Kidney epithelial cell (primary cell): Measurements from ENCODE around the gene ELMO1. TPM values are rescaled to one million over a fixed set of nuclear protein-coding genes. Genes with fewer than 3 reads are reported as not detected.

ENCODE experiments used
- DNase-seq: peaks from one replicate; pipeline ENCODE4 v3.0.0-alpha.2; 2010; ENCODE audit warnings: low read depth
- H3K27me3 ChIP-seq: 2 replicates; pipeline ENCODE4 v1.6.0; 2011; ENCODE audit warnings: low read length; ENCODE audit not compliant: control insufficient read depth, insufficient read depth
- H3K36me3 ChIP-seq: 2 replicates; pipeline ENCODE4 v1.5.1; 2011; ENCODE audit warnings: low read length; ENCODE audit not compliant: control insufficient read depth, insufficient read depth
- H3K4me3 ChIP-seq: 2 replicates; pipeline ENCODE4 v1.5.1; 2011; ENCODE audit warnings: low read depth, mild to moderate bottlenecking, control low read depth, low read length
- CTCF ChIP-seq: IDR thresholded peaks from 2 replicates; pipeline ENCODE4 v1.5.1; 2011; ENCODE audit warnings: mild to moderate bottlenecking, moderate library complexity, low read length, control low read depth, inconsistent platforms; ENCODE audit not compliant: insufficient read depth, poor library complexity, severe bottlenecking
- total RNA-seq: library from RNA; depleted of rRNA; stranded (reverse); fragments of >200 nt; gene quantifications from 2 replicates; pipeline ENCODE4 v1.2.3, GENCODE V29; 2015

Gene ELMO1
- total RNA-seq, 1 donor from 2014 or later, result 11.4 TPM

DNA sequence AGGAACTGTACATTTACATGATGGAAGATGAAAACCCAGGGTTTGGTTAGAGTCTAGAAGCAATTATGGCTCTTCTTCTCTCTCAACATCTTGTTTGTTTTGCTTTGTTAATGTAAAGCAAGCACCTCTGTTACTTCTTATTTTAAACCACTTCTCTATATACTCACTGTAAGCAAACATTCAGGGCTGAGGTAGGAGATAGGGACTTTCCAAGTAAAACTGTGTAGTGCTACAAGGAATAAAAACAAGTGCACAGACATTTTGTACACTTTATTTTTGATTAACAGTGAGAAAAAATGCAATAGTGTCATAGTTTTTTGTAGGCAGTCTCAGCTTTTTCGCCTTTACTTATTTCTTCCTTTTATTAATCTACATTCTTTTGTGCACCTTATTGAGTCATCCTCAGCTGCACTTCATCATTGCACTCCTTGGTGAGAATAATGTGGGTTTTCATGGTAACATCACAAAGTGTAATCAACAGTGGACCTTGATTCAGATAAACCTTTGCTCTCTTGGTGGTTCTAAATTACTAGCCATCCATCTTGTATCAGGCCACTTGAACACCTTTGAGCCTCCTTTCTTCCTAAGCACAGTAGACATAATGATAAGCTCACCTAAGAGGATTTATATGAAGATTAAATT lies 52.9 kb downstream of the ELMO1 start:
- no peaks in the 10 kb centered on the region for H3K27me3 ChIP-seq
- no peak for TF ChIP-seq CTCF
- no peaks in the 10 kb centered on the region for H3K36me3 ChIP-seq
- H3K4me3 ChIP-seq, result no peak overlapping the region
- DNase-seq, result no peak

GRCh38 chr7:37394158-37394557 lies 54.5 kb downstream of the ELMO1 start:
- Histone ChIP-seq H3K4me3 (no peak overlapping the region), H3K27me3 (no peaks in the 10 kb centered on the region), H3K36me3 (no peaks in the 10 kb centered on the region)
- no peak for DNase-seq
- no peak for TF ChIP-seq CTCF

GRCh38 chr7:37393476-37393875 lies 55.2 kb downstream of the ELMO1 start:
- Histone ChIP-seq H3K27me3 (no peaks in the 10 kb centered on the region), H3K36me3 (no peaks in the 10 kb centered on the region), H3K4me3 (no peak overlapping the region)
- DNase-seq, result no peak
- TF ChIP-seq CTCF, result no peak

- Histone ChIP-seq H3K36me3 (no peaks in the 10 kb centered on the region), H3K27me3 (no peaks in the 10 kb centered on the region), H3K4me3 (no peak overlapping the region)
- TF ChIP-seq CTCF, result no peak
- DNase-seq, result no peak
These were observed 56.0 kb downstream of the ELMO1 start for GRCh38 chr7:37392673-37393017.

- no peak overlapping the region for H3K4me3 ChIP-seq
- H3K36me3 ChIP-seq, result no peaks in the 10 kb centered on the region
- no peak for DNase-seq
- H3K27me3 ChIP-seq, result no peaks in the 10 kb centered on the region
- no peak for TF ChIP-seq CTCF
These were observed 56.6 kb downstream of the ELMO1 start for GRCh38 chr7:37391791-37392672.

- Histone ChIP-seq H3K27me3 (no peaks in the 10 kb centered on the region), H3K4me3 (no peak overlapping the region), H3K36me3 (no peaks in the 10 kb centered on the region)
- no peak for DNase-seq
- no peak for TF ChIP-seq CTCF
These were observed 58.5 kb downstream of the ELMO1 start for GRCh38 chr7:37390114-37390513.
